CD4-positive, alpha-beta T cell (primary cell): Measurements from ENCODE around the gene RAP1A. TPM values are rescaled to one million over a fixed set of nuclear protein-coding genes. Genes with fewer than 3 reads are reported as not detected.
"Not testable (repeated sequence)": the region's sequence is repeated elsewhere in the genome, so short reads cannot be mapped to it uniquely, and the experiment has no call there.

Experiments used
- ATAC-seq: fragments of 200-7000 bp; cut with Tn5 transposase; one replicate; pipeline ENCODE4 v1.10.0; 2022; ENCODE audit warnings: mild to moderate bottlenecking; ENCODE audit not compliant: poor library complexity
- CTCF ChIA-PET: fragments of 350-600 bp; sonication (Branson Sonifier 250); formaldehyde crosslinking; loops from one replicate; lab custom pipeline; 2021; ENCODE audit warnings: antibody characterized with exemption, inconsistent platforms; lab: Charles Lee
- POLR2A ChIA-PET: fragments of 350-600 bp; sonication (Branson Sonifier 250); formaldehyde crosslinking; loops from one replicate; lab custom pipeline; 2021; ENCODE audit warnings: antibody characterized with exemption, inconsistent platforms; lab: Charles Lee
- DNase-seq, 14 experiments: peaks; one replicate each; pipeline ENCODE4 v3.0.0-alpha.2; 2013 to 2020; ENCODE audit warnings: mixed read lengths in 2 of 14
- H3K27ac ChIP-seq, 2 donors: one replicate each; pipeline versions ENCODE4 v1.5.1 to v1.7.0; 2013; ENCODE audit warnings: low read length in 2 of 2, low read depth in 1 of 2, mild to moderate bottlenecking in 1 of 2
- H3K27me3 ChIP-seq, 2 experiments: 1 replicate in 1 of 2; 2 replicates in 1 of 2; pipeline versions ENCODE4 v1.6.1 to v1.7.0; 2013; ENCODE audit warnings: low read length in 2 of 2, control low read depth in 1 of 2, mild to moderate bottlenecking in 1 of 2, moderate library complexity in 1 of 2; ENCODE audit not compliant: insufficient read depth in 2 of 2, control insufficient read depth in 1 of 2
- H3K36me3 ChIP-seq: one replicate; pipeline ENCODE4 v1.6.1; 2013; ENCODE audit warnings: low read length, control low read depth; ENCODE audit not compliant: insufficient read depth
- H3K4me1 ChIP-seq: one replicate; pipeline ENCODE4 v1.6.1; 2013; ENCODE audit warnings: low read length, control low read depth; ENCODE audit not compliant: insufficient read depth
- H3K4me3 ChIP-seq: one replicate; pipeline ENCODE4 v1.5.1; 2013; ENCODE audit warnings: mild to moderate bottlenecking, low read length, moderate library complexity
- H3K9me3 ChIP-seq, 2 experiments: 1 replicate in 1 of 2; 2 replicates in 1 of 2; pipeline versions ENCODE4 v1.6.1 to v1.7.0; 2013; ENCODE audit warnings: low read length in 2 of 2, mild to moderate bottlenecking in 2 of 2, control low read depth in 1 of 2, moderate library complexity in 1 of 2; ENCODE audit not compliant: control insufficient read depth in 1 of 2, insufficient read depth in 1 of 2
- H3K27ac Mint-ChIP-seq: one replicate; pipeline ENCODE4 v1.8.0; 2020; ENCODE audit warnings: mixed read lengths
- H3K27me3 Mint-ChIP-seq: one replicate; pipeline ENCODE4 v1.8.0; 2021; ENCODE audit warnings: mixed read lengths
- H3K36me3 Mint-ChIP-seq: one replicate; pipeline ENCODE4 v1.8.0; 2021; ENCODE audit warnings: low read depth, mixed read lengths
- H3K4me1 Mint-ChIP-seq: one replicate; pipeline ENCODE4 v1.8.0; 2021; ENCODE audit warnings: low read depth, mixed read lengths
- H3K4me3 Mint-ChIP-seq: one replicate; pipeline ENCODE4 v1.8.0; 2020; ENCODE audit warnings: mild to moderate bottlenecking, mixed read lengths
- H3K9me3 Mint-ChIP-seq: one replicate; pipeline ENCODE4 v1.8.0; 2020; ENCODE audit warnings: mixed read lengths
- intact Hi-C, 2 experiments: fragments of 100-400 bp; cut with DNase I in 1 of 2; cut with micrococcal nuclease in 1 of 2; formaldehyde crosslinking; loops; one replicate each; pipeline versions ENCODE4 v1.15.1 to v1.9.0; 2023 to 2025; cut with DNase I, micrococcal nuclease
- total RNA-seq, 174 experiments: library from RNA in 2 of 174; stranded (reverse) in 2 of 174; gene quantifications; one replicate each; pipeline ENCODE4 v1.2.3 and lab custom pipeline; 2021 to 2026
- TF ChIP-seq, protein P1 (sequence below): fragments of 200-600 bp; IDR thresholded peaks from one replicate; pipeline ENCODE4 v1.8.0; 2022; ENCODE audit warnings: antibody characterized with exemption, mild to moderate bottlenecking

RAP1A gene
- total RNA-seq, 2 experiments from 2014 or later: 63.8 to 67.1 TPM

DNA sequence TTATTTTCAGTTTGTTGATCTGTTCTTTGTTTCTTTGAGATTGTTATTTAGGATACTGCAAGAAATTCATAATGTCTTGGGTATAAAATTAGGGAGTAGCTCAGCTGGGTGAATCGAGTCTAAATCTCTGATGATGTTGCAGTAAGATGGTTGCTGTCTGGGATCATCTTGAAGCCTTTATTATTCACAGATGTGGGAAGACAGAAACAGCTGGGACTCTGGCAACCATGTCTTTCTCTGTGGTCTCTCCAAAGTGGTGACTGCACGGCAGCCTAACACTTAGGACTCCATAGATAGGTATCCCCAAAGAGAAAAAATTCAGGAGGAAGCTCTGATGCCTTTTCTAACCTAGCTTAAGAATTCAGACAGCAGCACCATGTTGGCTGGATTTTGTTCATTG lies 52.7 kb downstream of the RAP1A start:
- H3K4me3 ChIP-seq: no peak overlapping the region
- peaks cover 11% of the 10 kb centered on the region for H3K4me1 ChIP-seq
- H3K27ac ChIP-seq: no peak overlapping the region
- H3K36me3 ChIP-seq: peaks cover 13% of the 10 kb centered on the region
- ChIA-PET CTCF (no interaction called here), POLR2A (no interaction called here)
- Mint-ChIP-seq H3K9me3 (peaks cover 3% of the 10 kb centered on the region), H3K27ac (peak overlapping the region; percentile 46), H3K4me1 (peaks cover 75% of the 10 kb centered on the region), H3K4me3 (peak overlapping the region; percentile 52), H3K36me3 (peaks cover 84% of the 10 kb centered on the region), H3K27me3 (no peaks in the 10 kb centered on the region)
- DNase-seq (no peak), ATAC-seq (no peak)
- H3K27me3 ChIP-seq: no peaks in the 10 kb centered on the region
- TF ChIP-seq, protein P1, sequence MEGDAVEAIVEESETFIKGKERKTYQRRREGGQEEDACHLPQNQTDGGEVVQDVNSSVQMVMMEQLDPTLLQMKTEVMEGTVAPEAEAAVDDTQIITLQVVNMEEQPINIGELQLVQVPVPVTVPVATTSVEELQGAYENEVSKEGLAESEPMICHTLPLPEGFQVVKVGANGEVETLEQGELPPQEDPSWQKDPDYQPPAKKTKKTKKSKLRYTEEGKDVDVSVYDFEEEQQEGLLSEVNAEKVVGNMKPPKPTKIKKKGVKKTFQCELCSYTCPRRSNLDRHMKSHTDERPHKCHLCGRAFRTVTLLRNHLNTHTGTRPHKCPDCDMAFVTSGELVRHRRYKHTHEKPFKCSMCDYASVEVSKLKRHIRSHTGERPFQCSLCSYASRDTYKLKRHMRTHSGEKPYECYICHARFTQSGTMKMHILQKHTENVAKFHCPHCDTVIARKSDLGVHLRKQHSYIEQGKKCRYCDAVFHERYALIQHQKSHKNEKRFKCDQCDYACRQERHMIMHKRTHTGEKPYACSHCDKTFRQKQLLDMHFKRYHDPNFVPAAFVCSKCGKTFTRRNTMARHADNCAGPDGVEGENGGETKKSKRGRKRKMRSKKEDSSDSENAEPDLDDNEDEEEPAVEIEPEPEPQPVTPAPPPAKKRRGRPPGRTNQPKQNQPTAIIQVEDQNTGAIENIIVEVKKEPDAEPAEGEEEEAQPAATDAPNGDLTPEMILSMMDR: no peak
- intact Hi-C loops: no loop called here
- peaks cover 1 to 8% of the 10 kb centered on the region in 2 experiments for H3K9me3 ChIP-seq

DNA sequence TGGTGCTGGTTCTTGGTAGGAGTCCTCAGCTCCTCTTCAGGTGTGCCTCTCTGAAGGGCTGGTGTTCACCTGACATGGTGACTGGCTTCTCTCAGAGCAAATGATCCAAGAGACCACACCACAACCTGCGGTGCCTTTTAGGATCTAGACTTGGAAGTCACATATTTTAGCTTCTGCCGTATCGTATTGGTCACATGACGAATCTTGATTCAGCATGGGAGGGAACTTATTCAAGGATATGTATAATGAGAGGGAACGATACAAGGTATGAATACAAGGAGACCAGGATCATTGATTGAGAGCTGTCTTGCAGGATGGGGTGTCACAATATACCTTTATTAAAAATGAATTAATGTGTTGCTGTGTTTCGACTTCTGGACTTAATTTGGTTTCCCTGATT lies 58.0 kb downstream of the RAP1A start:
- Histone ChIP-seq H3K27ac (no peak overlapping the region), H3K9me3 (peaks cover 11 to 21% of the 10 kb centered on the region in 2 experiments), H3K36me3 (peaks cover 32% of the 10 kb centered on the region), H3K27me3 (no peaks in the 10 kb centered on the region), H3K4me3 (no peak overlapping the region), H3K4me1 (peaks cover 3% of the 10 kb centered on the region)
- DNase-seq (no peak), ATAC-seq (no peak)
- TF ChIP-seq, protein P1: no peak
- ChIA-PET CTCF (interaction anchor here (0.9 kb wide), 2 partner anchors 36 to 92 kb away, joined by 3 to 4 read pairs; no protein-coding TSS in a partner anchor), POLR2A (interaction anchor here (1.0 to 1.2 kb wide), 2 partner anchors 12 to 17 kb away, joined by 3 read pairs; no protein-coding TSS in a partner anchor)
- H3K27me3 Mint-ChIP-seq: no peaks in the 10 kb centered on the region
- intact Hi-C loops: no loop called here
- H3K9me3 Mint-ChIP-seq: peaks cover 9% of the 10 kb centered on the region
- no peak overlapping the region for H3K27ac Mint-ChIP-seq
- H3K4me3 Mint-ChIP-seq: no peak overlapping the region
- H3K4me1 Mint-ChIP-seq: peaks cover 41% of the 10 kb centered on the region
- peaks cover 95% of the 10 kb centered on the region for H3K36me3 Mint-ChIP-seq

DNA sequence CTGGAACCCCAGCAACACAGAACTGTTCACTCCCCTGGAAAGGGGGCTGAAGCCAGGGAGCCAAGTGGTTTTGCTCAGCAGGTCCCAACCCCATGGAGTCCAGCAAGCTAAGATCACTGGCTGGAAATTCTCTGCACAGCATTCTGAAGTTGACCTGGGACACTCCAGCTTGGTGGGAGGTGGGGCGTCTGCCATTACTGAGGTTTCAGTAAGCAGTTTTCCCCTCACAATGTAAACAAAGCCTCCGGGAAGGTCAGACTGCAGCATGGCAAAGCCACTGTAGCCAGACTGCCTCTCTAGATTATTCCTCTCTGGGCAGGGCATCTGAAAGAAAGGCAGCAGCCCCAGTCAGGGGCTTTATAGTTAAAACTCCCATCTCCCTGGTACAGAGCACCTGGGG lies 60.0 kb downstream of the RAP1A start:
- Mint-ChIP-seq H3K36me3 (peaks cover 96% of the 10 kb centered on the region), H3K9me3 (peaks cover 14% of the 10 kb centered on the region), H3K4me1 (peaks cover 37% of the 10 kb centered on the region), H3K27ac (no peak overlapping the region), H3K27me3 (no peaks in the 10 kb centered on the region), H3K4me3 (no peak overlapping the region)
- ATAC-seq: no peak
- intact Hi-C loops: no loop called here
- no peaks in the 10 kb centered on the region for H3K27me3 ChIP-seq
- DNase-seq: no peak
- TF ChIP-seq, protein P1: no peak
- H3K9me3 ChIP-seq: peaks cover 11 to 21% of the 10 kb centered on the region in 2 experiments
- peaks cover 27% of the 10 kb centered on the region for H3K36me3 ChIP-seq
- ChIA-PET CTCF (no interaction called here), POLR2A (interaction anchor here (1.1 kb wide), 1 partner anchor 22 kb away, joined by 3 read pairs; no protein-coding TSS in a partner anchor)
- peaks cover 3% of the 10 kb centered on the region for H3K4me1 ChIP-seq
- no peak overlapping the region for H3K4me3 ChIP-seq
- H3K27ac ChIP-seq: no peak overlapping the region

- H3K4me1 ChIP-seq, H3K4me3 Mint-ChIP-seq, H3K27me3 ChIP-seq, H3K27ac ChIP-seq, H3K4me3 ChIP-seq, H3K27me3 Mint-ChIP-seq, H3K27ac Mint-ChIP-seq, DNase-seq, intact Hi-C loops, ATAC-seq: not testable (repeated sequence)
- ChIA-PET CTCF (interaction anchor here (0.9 kb wide), 1 partner anchor 172 kb away, joined by 3 read pairs; no protein-coding TSS in a partner anchor), POLR2A (interaction anchor here (1.1 kb wide), 1 partner anchor 21 kb away, joined by 3 read pairs; no protein-coding TSS in a partner anchor)
- Mint-ChIP-seq H3K36me3 (peaks cover 94% of the 10 kb centered on the region), H3K4me1 (peaks cover 38% of the 10 kb centered on the region), H3K9me3 (peaks cover 17% of the 10 kb centered on the region)
- peaks cover 27% of the 10 kb centered on the region for H3K36me3 ChIP-seq
- H3K9me3 ChIP-seq: peaks cover 11 to 21% of the 10 kb centered on the region in 2 experiments
These were observed 60.7 kb downstream of the RAP1A start for GRCh38 chr1:111680212-111680800.
